Stimulated activated CD4-positive, alpha-beta T cell treated with anti-CD3 and anti-CD28 coated beads, Interleukin-1b, Interleukin-23, amount 100 ng/mL, for 48 hours (primary cell): ENCODE measurements around the gene TXNRD1.
"Not testable (repeated sequence)": the region's sequence is repeated elsewhere in the genome, so short reads cannot be mapped to it uniquely, and the experiment has no call there.

Experiments
- DNase-seq: peaks from one replicate; pipeline ENCODE4 v3.0.0-alpha.2; 2020

The TXNRD1 gene

GRCh38 chr12:104376650-104377513 lies 161.3 kb downstream of the TXNRD1 start:
- no peak for DNase-seq

- no peak for DNase-seq
These were observed 161.9 kb downstream of the TXNRD1 start for GRCh38 chr12:104377514-104377812.

- DNase-seq: no peak
These were observed 162.8 kb downstream of the TXNRD1 start for GRCh38 chr12:104378427-104378826.

DNA sequence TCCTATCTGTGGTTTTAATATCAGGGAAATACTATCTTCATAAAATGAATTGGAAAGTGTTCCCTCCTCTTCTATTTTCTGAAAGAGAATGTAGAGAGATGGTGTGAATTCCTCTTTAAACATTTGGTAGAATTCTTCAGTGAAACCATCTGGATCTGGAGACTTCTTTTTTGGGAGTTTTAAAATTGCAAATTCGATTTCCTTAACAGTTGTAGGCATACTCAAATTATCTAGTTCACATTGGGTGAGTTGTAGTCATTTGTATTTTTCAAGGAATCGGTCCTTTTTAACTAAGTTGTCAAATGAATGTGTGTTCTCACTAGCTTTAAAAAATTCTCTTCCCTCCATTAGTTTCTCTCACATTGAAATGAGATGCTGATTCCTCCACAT lies 165.8 kb downstream of the TXNRD1 start:
- no peak for DNase-seq

DNA sequence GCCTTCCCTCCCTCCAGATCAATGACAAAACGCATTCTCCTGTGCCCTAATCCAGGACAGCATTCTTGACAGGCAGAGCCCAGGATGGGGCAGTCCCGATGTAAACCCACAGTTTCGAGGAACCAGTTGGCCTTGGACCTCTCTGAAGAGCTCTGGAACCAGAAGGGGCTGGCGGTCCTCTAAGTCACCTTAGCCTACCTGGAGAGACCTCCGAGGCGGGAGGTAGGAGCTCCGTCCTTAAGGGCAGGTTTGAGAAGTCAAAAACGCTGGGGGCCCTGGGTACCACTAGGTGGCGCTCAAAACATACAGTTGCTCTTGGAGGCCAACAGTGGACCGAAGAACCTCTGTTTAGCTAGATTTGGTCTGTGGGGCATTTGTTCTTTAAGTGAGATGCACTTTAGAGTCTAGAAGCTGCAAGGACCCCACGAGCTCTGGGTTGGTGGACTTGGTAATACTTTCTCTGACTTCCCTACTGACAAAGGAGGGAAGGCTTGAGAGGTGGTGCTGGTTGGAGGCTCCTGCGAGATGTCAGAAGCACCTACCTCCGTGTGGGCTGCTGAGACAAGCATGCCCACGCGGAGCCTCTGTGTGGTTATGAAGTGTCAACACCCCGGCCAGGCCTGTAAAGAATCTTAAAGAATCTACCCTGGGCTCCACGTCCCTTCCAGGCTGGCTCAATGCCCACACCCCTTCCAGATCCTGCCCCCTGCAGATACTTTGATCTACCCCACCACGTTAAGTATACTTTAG lies 166.3 kb downstream of the TXNRD1 start:
- peak; percentile 79 for DNase-seq

DNA sequence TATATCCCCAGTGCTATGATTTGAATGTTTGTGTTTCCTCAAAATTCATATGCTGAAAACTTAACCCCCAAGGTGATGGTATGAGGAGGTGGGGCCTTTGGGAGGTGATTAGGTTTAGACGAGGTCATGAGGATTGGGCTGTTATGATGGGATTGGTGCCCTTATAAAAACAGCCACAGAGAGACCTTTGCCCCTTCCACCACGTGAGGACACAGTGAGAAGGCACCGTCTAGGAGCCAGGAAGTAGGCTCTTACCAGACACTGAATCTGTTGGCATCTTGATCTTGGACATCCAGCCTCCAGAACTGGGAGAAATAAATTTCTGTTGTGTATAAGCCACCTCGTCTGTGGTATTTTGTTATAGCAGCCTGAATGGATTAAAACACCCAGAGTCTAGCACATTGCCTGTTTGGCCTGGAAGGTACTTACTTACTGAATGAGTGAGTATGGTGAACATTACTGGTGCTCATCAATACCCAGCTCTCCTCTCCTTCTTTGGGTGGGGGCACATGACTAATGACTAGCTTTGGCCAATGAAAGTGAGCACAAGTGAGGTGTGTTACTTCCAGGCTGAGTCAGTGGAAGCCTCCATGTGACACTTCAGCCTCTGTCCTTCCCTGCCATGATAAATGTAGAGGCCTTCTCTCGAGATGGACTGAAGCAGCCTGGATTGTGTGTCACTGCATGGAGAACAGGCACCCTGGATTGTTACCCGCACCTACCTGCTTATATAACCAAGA lies 168.7 kb downstream of the TXNRD1 start:
- peak; percentile 28 for DNase-seq

GRCh38 chr12:104385510-104385909 lies 169.9 kb downstream of the TXNRD1 start:
- no peak for DNase-seq

DNA sequence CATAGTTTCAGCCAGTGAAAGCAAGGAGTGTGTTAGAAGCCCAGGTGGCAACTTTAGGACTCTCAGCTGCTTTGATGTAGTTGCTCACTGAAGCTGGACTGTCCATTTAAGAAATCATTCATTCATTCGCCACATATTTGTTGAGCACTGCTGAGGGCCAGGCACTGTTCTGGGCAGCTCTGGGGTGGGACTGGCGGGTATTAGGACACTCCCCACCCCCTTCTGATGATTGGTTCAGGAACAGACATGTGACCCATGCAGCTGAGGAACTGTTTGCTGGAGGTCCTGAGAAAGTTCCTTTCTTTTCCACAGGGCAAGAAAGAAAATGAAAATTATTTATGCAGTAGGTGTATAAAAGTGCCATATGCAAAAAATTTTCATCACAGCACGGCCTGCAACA lies 170.9 kb downstream of the TXNRD1 start:
- DNase-seq: no peak

- DNase-seq: no peak
These were observed 171.6 kb downstream of the TXNRD1 start for GRCh38 chr12:104387190-104387589.

DNA sequence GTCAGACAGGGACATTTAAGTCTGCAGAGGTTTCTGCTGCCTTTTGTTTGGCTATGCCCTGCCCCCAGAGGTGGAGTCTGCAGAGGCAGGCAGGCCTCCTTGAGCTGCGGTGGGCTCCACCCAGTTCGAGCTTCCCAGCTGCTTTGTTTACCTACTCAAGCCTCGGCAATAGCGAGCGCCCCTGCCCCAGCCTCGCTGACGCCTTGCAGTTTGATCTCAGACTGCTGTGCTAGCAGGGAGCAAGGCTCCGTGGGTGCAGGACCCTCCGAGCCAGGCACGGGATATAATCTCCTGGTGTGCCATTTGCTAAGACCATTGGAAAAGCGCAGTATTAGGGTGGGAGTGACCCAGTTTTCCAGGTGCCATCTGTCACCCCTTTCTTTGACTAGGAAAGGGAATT lies 178.5 kb downstream of the TXNRD1 start:
- not testable (repeated sequence) for DNase-seq
